GM12891 (cell line): Measurements from ENCODE around the gene JCAD.

ENCODE experiments used
- POLR2A ChIP-seq: IDR thresholded peaks from 2 replicates; pipeline ENCODE4 v1.6.1; 2011; ENCODE audit warnings: low read depth, low read length, control low read depth
- POU2F2 ChIP-seq: IDR thresholded peaks from 2 replicates; pipeline ENCODE4 v1.6.1; 2011; ENCODE audit warnings: low read depth, mild to moderate bottlenecking, control low read depth, low read length, moderate library complexity

GRCh38 chr10:30072068-30072467 is 12.7 kb upstream of the JCAD start:
- TF ChIP-seq POLR2A (no peak), POU2F2 (no peak)
